ENCODE results near the gene GFER.

GFER gene

DNA sequence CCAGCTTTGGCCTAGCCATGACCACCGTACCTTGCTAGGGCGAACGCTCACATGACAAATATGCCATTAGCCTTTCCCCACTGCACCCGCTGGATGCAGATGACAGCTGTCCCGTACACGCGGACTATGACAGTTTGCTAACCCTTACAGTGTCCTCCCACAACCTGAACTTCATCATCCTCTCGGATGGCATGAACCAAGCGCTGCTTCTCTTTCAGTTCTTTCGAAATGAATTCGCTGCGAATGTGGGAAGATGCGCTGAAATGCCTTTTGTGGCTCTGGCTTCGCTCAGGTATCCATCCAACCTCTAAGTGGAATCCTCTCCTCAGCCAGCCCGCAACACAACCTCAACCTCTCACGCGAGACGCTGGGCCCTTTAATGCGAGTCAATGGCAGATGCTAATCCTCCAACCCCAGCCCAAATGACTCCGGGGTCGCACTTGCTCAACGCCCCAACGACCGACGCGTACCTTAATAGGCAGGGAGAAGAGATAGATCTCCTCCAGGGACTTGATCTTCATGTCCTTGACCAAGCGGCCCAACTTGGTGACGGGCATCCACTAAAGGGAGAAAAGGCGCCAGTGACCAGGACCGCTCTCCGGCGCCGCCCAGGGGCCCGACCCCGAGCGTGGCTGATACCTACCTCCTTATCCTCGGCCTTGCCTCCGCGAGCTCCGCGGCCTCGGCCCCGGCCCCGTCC lies 20.0 kb upstream of the GFER start:
- H3K36me3 Mint-ChIP-seq (ENCODE audit: low read depth), result peaks cover 52% of the 10 kb centered on the region
- no peak for ATAC-seq

DNA sequence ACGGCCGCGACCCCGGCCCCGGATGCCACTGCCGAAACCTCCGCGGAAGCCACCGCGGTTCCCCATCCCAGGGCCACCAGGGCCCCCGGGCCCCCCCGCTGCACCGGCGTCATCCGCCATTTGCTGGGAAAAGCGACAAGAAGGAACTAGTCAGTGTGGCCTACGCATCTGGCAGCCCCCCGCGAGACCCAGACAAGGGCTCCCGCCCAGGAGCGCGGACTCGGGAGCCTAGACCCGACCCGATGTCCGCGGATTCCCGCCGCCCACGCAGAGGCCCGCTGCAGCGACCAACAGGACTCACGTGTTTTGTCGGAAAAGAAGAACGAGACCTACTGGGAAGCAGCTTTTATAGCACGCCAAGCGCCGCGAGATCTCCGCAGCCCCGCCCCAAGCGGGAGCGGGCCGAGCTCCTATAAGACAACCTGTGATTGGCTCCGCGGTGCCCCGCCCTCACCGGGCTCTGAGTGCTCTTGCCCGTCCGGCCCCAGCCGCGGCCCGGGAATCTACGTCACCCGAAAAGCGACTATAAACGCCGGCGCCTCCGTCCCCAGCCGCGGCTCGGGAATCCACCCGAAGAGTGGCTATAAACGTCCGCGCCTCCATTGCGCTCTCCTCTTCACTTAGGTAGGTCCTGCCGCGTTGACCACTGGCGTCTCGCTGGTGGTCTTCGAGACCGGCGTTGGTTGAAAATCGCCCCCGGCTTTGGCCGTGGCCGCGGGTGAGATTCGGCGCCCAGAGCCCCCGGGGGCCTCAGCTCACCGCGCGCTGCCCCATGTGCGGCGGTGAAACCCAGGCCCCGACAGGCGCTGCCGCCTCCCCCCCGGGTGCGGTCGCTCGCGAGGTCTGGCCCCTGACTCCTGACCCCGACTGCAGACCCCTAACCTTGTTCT lies 19.2 kb upstream of the GFER start, which contains the start of gene RPS2:
RPS2 (minus strand) TSS at position 321 of the 890 bp plus-strand sequence; CDS start at position 120, 201 bp downstream.
- H3K36me3 Mint-ChIP-seq (ENCODE audit: low read depth), result peaks cover 52% of the 10 kb centered on the region
- ATAC-seq, result peak; percentile 78

More for the DNA sequence above, 20.0 kb upstream of the GFER start:
- no peak for DNase-seq
- peaks cover 45% of the 10 kb centered on the region for H3K4me1 Mint-ChIP-seq
- H3K4me3 Mint-ChIP-seq, result peak overlapping the region; percentile 100
- no peaks in the 10 kb centered on the region for H3K27me3 Mint-ChIP-seq
- peak overlapping the region; percentile 100 for H3K27ac Mint-ChIP-seq
- H3K9me3 Mint-ChIP-seq, result no peaks in the 10 kb centered on the region

DNA sequence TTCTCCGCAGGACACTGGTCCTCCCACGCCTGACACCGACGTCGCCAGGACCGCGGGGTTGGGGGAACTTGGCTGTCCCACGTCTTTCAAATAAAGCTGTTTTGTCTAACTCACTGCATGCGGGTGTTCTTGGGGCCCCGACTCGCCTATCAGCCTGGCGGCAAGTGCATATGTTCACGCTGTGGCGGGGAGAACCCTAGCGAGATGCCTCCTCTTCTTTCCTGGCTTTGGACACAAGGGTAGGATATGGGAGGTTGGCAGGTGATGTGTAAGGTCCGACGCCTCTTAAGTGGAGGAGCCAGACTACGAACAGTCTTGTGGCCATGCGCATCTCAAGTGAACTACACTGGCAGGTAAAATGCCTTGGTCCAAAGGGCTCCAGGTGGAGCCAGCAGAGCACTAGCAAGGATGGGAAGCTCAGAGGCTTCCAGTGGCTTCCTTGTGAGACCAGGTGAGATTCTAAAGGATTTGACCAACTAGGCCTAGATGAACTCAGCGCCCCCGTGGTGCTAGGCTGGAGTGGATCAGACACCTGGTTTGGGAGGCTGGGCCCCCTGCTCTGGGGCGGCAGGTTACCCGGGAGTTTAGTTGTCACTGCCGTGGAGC lies 18.5 kb upstream of the GFER start:
- Mint-ChIP-seq H3K36me3 (ENCODE audit: low read depth) (peaks cover 46% of the 10 kb centered on the region), H3K4me1 (peaks cover 37% of the 10 kb centered on the region), H3K4me3 (peak overlapping the region; percentile 100), H3K27me3 (no peaks in the 10 kb centered on the region), H3K9me3 (no peaks in the 10 kb centered on the region), H3K27ac (peak overlapping the region; percentile 100)
- no peak for DNase-seq
- no peak for ATAC-seq

More for the DNA sequence above, 19.2 kb upstream of the GFER start, which contains the start of gene RPS2:
- Mint-ChIP-seq H3K9me3 (no peaks in the 10 kb centered on the region), H3K27me3 (no peaks in the 10 kb centered on the region), H3K27ac (peak within 1 kb of the TSS; percentile 100), H3K4me3 (peak within 1 kb of the TSS; percentile 100), H3K4me1 (peaks cover 42% of the 10 kb centered on the region)
- peak; percentile 99 for DNase-seq

DNA sequence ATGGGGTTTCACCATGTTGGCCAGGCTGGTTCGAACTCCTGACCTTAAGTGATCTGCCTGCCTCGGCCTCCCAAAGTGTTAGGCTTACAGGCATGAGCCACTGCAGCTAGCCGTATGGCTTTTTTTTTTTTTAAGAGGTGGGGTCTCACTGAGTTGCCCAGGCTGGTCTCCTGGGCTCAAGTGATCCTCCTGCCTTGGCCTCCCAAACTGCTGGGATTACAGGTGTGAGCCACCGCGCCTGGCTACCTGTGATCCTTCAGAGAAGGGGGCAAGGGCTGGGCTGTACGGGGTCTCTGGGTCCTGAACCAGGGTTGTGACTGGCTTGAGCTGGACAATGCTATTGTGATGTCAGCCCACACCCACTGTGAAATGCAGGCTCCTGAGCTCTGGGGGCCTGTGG lies 17.5 kb upstream of the GFER start, which contains the start of gene RNF151:
RNF151 (plus strand) TSS at position 397 of the 400 bp plus-strand sequence. CDS start 26 bp downstream, outside the sequence.
- Mint-ChIP-seq H3K4me3 (peak within 1 kb of the TSS; percentile 100), H3K4me1 (peaks cover 35% of the 10 kb centered on the region), H3K9me3 (no peaks in the 10 kb centered on the region), H3K36me3 (ENCODE audit: low read depth) (peaks cover 38% of the 10 kb centered on the region), H3K27me3 (no peaks in the 10 kb centered on the region), H3K27ac (peak within 1 kb of the TSS; percentile 100)
- ATAC-seq (no peak), DNase-seq (no peak)

DNA sequence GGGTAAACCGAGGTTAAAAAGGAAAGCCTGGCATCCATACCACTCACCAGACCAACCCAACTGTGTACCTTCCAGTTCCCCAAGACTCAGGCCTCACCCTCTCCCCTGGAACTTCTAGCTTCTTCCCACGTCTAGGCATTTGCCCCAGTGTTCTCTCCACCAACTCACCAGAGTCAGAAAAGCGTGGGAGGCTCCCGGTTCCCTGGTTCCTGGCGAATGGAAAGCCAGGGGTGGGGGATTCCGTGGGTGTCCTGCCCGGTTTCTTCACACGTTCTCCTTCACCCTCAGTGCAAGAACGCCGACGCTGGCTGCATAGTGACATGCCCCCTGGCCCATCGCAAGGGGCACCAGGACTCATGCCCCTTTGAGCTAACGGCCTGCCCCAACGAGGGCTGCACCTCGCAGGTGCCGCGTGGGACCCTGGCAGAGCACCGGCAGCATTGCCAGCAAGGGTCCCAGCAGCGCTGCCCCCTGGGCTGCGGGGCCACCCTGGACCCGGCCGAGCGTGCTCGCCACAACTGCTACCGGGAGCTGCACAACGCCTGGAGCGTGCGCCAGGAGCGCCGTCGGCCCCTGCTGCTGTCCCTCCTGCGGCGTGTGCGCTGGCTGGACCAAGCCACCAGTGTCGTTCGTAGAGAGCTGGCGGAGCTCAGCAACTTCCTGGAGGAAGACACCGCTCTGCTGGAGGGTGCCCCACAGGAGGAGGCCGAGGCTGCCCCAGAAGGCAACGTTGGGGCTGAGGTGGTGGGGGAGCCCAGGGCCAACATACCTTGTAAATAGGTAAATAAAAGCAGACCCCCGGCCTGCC lies 15.6 kb upstream of the GFER start:
- H3K9me3 Mint-ChIP-seq, result no peaks in the 10 kb centered on the region
- no peaks in the 10 kb centered on the region for H3K27me3 Mint-ChIP-seq
- no peak overlapping the region for H3K27ac Mint-ChIP-seq
- no peak overlapping the region for H3K4me3 Mint-ChIP-seq
- peaks cover 28% of the 10 kb centered on the region for H3K36me3 Mint-ChIP-seq (ENCODE audit: low read depth)
- ATAC-seq (no peak), DNase-seq (no peak)
- peaks cover 37% of the 10 kb centered on the region for H3K4me1 Mint-ChIP-seq

DNA sequence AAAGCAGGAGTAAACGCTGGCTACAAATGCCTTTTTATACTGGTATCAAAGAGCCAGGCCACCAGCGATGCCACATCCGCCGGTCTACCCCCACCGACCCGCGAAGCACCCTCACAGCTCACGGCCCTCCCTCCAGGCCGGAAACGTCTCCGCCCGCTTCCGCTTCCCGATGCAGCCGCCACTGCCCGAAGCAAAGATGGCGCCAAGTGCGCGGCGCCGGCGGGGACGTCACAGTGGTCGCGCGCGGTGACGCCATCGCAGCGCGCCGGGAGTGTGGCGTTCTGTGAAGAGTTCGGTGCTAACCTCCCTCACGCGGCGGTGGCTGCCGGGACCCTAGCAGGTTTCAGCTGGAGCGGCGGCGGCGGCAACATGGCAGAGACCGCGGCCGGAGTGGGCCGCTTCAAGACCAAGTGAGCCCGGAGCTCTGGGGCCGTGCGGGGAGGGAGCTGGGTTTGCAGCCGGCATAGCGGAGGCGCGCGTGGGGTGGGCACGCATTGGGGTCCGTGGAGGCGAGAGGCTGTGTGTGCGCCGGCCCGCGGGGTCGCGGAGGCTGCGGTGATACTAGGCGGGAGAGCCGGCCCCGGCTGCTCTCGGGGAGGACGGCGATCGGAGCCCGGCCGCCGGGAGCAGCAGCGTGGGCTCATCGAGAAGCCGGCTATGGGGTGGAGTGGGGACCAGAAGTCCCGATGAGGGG lies 12.1 kb upstream of the GFER start, which contains the start of gene TBL3:
TBL3 (plus strand) TSS at position 258 of the 694 bp plus-strand sequence; CDS start at position 370, 112 bp downstream.
- H3K9me3 Mint-ChIP-seq, result no peaks in the 10 kb centered on the region
- DNase-seq (peak; percentile 98), ATAC-seq (peak; percentile 94)
- peak within 1 kb of the TSS; percentile 99 for H3K27ac Mint-ChIP-seq
- H3K36me3 Mint-ChIP-seq (ENCODE audit: low read depth), result peaks cover 24% of the 10 kb centered on the region
- H3K27me3 Mint-ChIP-seq, result no peaks in the 10 kb centered on the region
- H3K4me1 Mint-ChIP-seq, result peaks cover 23% of the 10 kb centered on the region
- H3K4me3 Mint-ChIP-seq, result peak within 1 kb of the TSS; percentile 99

DNA sequence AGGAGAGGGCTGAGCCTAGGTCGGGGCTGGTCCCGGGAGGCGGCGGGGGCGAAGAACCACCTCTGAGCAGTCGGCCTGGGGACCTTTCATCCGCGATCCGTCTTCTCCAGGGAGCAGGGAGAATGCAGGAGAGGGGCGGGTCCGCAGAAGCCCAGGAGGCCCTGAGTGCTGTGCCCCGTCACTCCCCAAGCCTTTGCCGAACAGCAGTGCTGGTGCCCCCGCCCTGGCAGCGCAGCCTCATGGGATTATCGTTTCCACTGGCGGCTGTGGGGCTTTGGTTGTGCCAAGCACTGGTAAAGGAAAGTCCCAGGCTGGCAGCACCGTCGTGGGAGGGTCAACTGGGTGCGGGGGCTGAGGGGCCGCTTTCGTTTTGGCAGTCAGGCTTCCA lies 11.5 kb upstream of the GFER start:
- ATAC-seq, result no peak

DNA sequence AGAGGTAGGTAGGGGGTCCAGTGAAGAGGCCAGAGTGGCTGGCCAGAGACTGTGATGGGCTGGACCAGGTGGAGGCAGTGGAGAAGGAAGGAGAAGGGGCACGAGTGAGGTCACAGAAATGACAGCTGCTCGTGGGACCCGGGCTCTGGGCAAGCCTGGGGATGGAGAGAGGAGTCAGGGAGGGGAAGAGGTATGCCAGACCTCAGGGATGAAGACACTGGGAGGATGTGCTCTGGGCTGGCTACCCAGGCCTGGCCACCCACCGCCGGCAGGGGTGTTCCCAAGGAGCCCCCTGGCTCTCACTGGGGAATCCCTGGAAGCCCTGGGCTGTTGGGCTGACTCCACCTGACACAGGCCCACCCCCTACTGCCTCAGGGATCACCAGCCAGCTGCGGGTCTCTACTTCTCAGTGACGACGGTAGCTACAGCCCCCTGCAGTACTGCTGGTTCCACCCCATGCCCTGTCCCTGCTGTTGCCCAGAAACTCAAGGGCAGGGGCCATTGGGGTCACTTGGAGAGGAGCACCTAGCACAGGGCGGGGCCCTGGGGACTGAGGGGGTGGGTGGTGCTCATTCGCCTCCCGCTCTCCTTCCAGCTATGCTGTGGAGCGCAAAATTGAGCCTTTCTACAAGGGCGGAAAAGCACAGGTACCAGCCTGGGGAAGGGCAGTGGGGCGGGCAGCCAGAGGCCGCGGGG lies 10.4 kb upstream of the GFER start:
- Mint-ChIP-seq H3K9me3 (no peaks in the 10 kb centered on the region), H3K4me3 (peak overlapping the region; percentile 99), H3K4me1 (peaks cover 23% of the 10 kb centered on the region), H3K36me3 (ENCODE audit: low read depth) (peaks cover 29% of the 10 kb centered on the region), H3K27me3 (no peaks in the 10 kb centered on the region), H3K27ac (no peak overlapping the region)
- ATAC-seq (no peak), DNase-seq (no peak)

More for the DNA sequence above, 11.5 kb upstream of the GFER start:
- Mint-ChIP-seq H3K4me1 (peaks cover 23% of the 10 kb centered on the region), H3K36me3 (ENCODE audit: low read depth) (peaks cover 26% of the 10 kb centered on the region), H3K9me3 (no peaks in the 10 kb centered on the region), H3K27me3 (no peaks in the 10 kb centered on the region), H3K4me3 (peak overlapping the region; percentile 99), H3K27ac (peak overlapping the region; percentile 26)
- no peak for DNase-seq

DNA sequence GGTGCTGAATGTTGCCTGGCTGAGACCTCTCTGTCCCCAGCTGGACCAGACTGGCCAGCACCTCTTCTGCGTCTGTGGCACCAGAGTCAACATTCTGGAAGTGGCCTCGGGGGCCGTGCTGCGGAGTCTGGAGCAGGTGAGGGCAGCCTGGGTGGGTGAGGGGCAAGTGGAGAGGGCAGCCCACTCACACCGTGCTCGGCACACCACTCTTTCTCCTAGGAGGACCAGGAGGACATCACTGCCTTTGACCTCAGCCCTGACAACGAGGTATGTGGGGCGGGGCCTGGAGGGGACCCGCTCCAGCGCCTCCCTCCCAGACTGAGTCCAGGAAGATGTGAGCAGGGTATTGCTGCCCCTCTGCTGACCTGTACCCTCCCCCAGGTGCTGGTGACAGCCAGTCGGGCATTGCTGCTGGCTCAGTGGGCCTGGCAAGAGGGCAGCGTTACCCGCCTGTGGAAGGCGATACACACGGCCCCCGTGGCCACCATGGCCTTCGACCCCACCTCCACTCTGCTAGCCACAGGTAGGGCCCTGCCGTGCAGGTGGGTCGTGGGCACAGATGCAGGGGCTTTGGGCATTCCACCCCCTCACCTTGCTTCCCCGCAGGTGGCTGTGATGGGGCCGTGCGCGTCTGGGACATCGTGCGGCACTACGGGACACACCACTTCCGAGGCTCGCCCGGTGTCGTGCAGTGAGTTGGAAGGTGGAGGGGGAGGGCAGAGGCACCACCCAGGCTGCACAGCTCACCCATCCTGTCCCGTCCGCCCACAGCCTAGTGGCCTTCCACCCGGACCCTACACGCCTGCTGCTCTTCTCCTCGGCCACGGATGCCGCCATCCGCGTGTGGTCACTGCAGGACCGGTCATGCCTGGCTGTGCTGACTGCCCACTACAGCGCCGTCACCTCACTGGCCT lies 9.6 kb upstream of the GFER start:
- no peaks in the 10 kb centered on the region for H3K9me3 Mint-ChIP-seq
- H3K4me1 Mint-ChIP-seq, result peaks cover 23% of the 10 kb centered on the region
- DNase-seq (no peak), ATAC-seq (no peak)
- H3K27ac Mint-ChIP-seq, result no peak overlapping the region
- peak overlapping the region; percentile 14 for H3K4me3 Mint-ChIP-seq
- peaks cover 29% of the 10 kb centered on the region for H3K36me3 Mint-ChIP-seq (ENCODE audit: low read depth)
- H3K27me3 Mint-ChIP-seq, result no peaks in the 10 kb centered on the region

DNA sequence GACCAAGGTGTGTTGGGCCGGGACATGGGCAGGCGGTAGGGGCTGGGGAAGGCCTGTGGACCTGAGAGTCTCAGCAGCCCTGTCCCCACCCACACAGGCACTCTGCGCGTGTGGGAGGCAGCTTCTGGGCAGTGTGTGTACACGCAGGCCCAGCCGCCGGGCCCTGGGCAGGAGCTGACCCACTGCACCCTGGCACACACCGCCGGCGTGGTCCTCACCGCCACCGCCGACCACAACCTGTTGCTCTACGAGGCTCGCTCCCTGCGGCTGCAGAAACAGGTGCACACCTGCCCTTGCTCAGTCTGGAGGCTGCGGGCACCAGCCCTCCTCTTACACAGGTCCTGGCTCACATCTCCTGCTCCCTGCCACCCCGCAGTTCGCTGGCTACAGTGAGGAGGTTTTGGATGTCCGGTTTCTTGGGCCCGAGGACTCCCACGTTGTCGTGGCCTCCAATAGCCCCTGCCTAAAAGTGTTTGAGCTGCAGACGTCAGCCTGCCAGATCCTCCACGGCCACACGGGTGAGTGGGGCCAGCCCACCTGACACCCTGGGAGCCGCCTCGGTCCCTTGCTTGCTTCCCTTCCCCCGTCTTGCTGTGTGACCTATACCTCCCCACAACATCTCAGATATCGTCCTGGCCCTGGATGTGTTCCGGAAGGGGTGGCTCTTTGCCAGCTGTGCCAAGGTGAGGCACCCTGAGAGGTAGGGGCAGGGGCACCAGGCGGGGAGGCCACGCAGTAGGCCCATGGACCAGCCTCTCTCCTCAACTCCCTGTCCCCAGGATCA lies 8.4 kb upstream of the GFER start:
- ATAC-seq, result no peak
- Mint-ChIP-seq H3K4me1 (peaks cover 23% of the 10 kb centered on the region), H3K27me3 (peaks cover 4% of the 10 kb centered on the region), H3K36me3 (ENCODE audit: low read depth) (peaks cover 29% of the 10 kb centered on the region), H3K9me3 (no peaks in the 10 kb centered on the region), H3K4me3 (no peak overlapping the region), H3K27ac (no peak overlapping the region)
- DNase-seq, result no peak

DNA sequence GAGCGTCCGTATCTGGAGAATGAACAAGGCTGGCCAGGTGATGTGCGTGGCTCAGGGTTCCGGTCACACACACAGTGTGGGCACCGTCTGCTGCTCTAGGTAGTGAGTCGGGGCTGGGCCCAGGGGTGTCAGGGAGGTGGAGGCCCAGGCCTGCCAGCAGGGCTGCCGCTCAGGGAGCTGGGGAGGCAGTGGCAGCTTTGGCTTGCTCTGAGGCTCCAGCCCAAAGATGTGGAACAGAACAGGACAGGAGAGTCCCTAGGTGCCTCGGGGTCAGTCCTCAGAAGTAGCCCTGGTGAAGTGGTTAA lies 7.8 kb upstream of the GFER start:
- Mint-ChIP-seq H3K27ac (no peak overlapping the region), H3K27me3 (peaks cover 9% of the 10 kb centered on the region), H3K4me3 (no peak overlapping the region)

More for the DNA sequence above, 7.8 kb upstream of the GFER start:
- no peak for ATAC-seq
- Mint-ChIP-seq H3K4me1 (peaks cover 20% of the 10 kb centered on the region), H3K9me3 (no peaks in the 10 kb centered on the region), H3K36me3 (ENCODE audit: low read depth) (peaks cover 29% of the 10 kb centered on the region)
- DNase-seq, result no peak

Measured in activated naive CD8-positive, alpha-beta T cell treated with anti-CD3 and anti-CD28 coated beads, Interleukin-2, amount 50 U/mL, for 24 hours (primary cell).